ENCODE measurements around the gene CRABP2.

DNA sequence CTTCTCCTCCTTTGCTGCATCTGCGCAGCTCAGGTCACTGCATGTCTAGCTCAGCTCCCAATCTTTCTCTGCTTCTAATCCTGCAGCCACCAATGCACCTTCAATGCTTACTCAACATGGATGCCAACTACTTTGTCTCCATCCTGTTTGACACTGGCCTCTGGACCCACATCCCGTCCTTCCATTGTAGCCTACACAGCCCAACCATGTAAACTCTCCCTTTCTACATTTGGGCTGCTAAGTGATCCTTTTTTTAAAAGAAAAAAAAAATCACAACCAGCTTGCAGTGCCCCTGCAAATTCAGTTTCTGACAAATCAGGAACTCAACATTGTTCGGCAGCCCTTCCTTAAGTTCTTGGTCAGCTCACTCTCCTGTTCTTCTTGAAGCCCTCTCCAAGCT lies 9.4 kb upstream of the CRABP2 start:
- TF ChIP-seq POLR2A (IDR thresholded peaks at IDR 0.05) = no peak
- TF ChIP-seq, protein P1, sequence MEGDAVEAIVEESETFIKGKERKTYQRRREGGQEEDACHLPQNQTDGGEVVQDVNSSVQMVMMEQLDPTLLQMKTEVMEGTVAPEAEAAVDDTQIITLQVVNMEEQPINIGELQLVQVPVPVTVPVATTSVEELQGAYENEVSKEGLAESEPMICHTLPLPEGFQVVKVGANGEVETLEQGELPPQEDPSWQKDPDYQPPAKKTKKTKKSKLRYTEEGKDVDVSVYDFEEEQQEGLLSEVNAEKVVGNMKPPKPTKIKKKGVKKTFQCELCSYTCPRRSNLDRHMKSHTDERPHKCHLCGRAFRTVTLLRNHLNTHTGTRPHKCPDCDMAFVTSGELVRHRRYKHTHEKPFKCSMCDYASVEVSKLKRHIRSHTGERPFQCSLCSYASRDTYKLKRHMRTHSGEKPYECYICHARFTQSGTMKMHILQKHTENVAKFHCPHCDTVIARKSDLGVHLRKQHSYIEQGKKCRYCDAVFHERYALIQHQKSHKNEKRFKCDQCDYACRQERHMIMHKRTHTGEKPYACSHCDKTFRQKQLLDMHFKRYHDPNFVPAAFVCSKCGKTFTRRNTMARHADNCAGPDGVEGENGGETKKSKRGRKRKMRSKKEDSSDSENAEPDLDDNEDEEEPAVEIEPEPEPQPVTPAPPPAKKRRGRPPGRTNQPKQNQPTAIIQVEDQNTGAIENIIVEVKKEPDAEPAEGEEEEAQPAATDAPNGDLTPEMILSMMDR (IDR thresholded peaks at IDR 0.05) = no peak

All from adrenal gland (tissue), 5 donors.